Heart right ventricle (tissue), 16 donors: Measurements from ENCODE around the gene ARID5A. TPM values are rescaled to one million over a fixed set of nuclear protein-coding genes. Genes with fewer than 3 reads are reported as not detected.

ENCODE experiments used
- ATAC-seq, 8 donors: fragments of 200-7000 bp; cut with Tn5 transposase; one replicate each; pipeline ENCODE4 v1.9.1; 2020; ENCODE audit warnings: mild to moderate bottlenecking in 8 of 8, moderate library complexity in 8 of 8, moderate number of reproducible peaks in 1 of 8
- DNase-seq, 2 donors: peaks; one replicate each; pipeline ENCODE4 v3.0.0-alpha.2; 2020
- H3K27ac ChIP-seq, 10 donors: fragments of 200-600 bp; sonication (generic) in 2 of 10; one replicate each; pipeline versions ENCODE4 v1.5.0 to v1.8.0; 2020 to 2022; ENCODE audit warnings: mild to moderate bottlenecking in 3 of 10
- H3K27me3 ChIP-seq, 7 donors: fragments of 200-600 bp; one replicate each; pipeline ENCODE4 v1.8.0; 2021 to 2022; ENCODE audit warnings: mild to moderate bottlenecking in 2 of 7
- H3K36me3 ChIP-seq, 9 donors: fragments of 200-600 bp; sonication (generic) in 1 of 9; one replicate each; pipeline versions ENCODE4 v1.5.0 to v1.8.0; 2020 to 2022; ENCODE audit warnings: mild to moderate bottlenecking in 2 of 9
- H3K4me1 ChIP-seq, 9 donors: fragments of 200-600 bp; sonication (generic) in 1 of 9; one replicate each; pipeline versions ENCODE4 v1.5.0 to v1.8.0; 2020 to 2022; ENCODE audit warnings: mild to moderate bottlenecking in 4 of 9
- H3K4me3 ChIP-seq, 10 donors: fragments of 200-600 bp; sonication (generic) in 2 of 10; one replicate each; pipeline versions ENCODE4 v1.5.0 to v1.8.0; 2020 to 2022; ENCODE audit warnings: mild to moderate bottlenecking in 7 of 10, moderate library complexity in 2 of 10
- H3K9me3 ChIP-seq, 11 donors: fragments of 200-600 bp in 10 of 11; sonication (generic) in 2 of 11; one replicate each; pipeline versions ENCODE4 v1.5.0 to v1.8.0; 2013 to 2022; ENCODE audit warnings: mild to moderate bottlenecking in 2 of 11, control low read depth in 1 of 11, moderate library complexity in 1 of 11
- WGBS, 2 donors: extraction: QIAGEN DNeasy Blood & Tissue Kit; methylation state at CpG; one replicate each; pipeline ENCODE4 v1.1.7; 2013; ENCODE audit warnings: inconsistent platforms in 1 of 2; 5-methylcytosine and 5-hydroxymethylcytosine counted together
- intact Hi-C, 10 donors: fragments of 100-400 bp; cut with DNase I; formaldehyde crosslinking; loops; one replicate each; pipeline versions ENCODE4 v1.11.1 to v1.14.2; 2022
- polyA plus RNA-seq, 2 donors: library from polyadenylated mRNA; stranded (reverse); fragments of 200-250 nt; gene quantifications; one replicate each; pipeline ENCODE4 v1.2.3, GENCODE V29; 2013
- total RNA-seq, 10 donors: library from RNA; stranded (reverse); fragmentation: NEBNext Ultra II Directional in 3 of 10; extraction: Animal tissue kit (Norgen Biotek cat#: 25700) in 3 of 10; gene quantifications; one replicate each; pipeline versions ENCODE4 v1.2.1 to v1.2.4, GENCODE V29; 2021 to 2023
- TF ChIP-seq, protein P1 (sequence below), 9 donors: fragments of 200-600 bp; sonication (generic) in 2 of 9; IDR thresholded peaks; one replicate each; pipeline versions ENCODE4 v1.5.0 to v1.8.0; 2021 to 2022; ENCODE audit warnings: antibody characterized with exemption in 9 of 9, mild to moderate bottlenecking in 5 of 9, moderate library complexity in 1 of 9
- donor health status: Arrhythmogenic right ventricular cardiomyopathy.
- donor health status: ischemic (EF 13 %, LVEDD 7.1; RV severe dilation, severe dysfunction).
- donor health status: healthy with polysubstance abuse.
- donor health status: DM: no; HTN: yes; CAD: no.
- donor health status: DM: no; HTN: no; CAD: no.
- donor health status: ischemic (EF 25% LVEDD 6.9; RV normal size, moderate dysfunction).
- donor health status: ischemic (EF 25% LVEDD 5.7; RV mildly dilated, moderate dysfunction).
- donor health status: healthy.
- donor health status: DM: yes; HTN: yes; CAD: no.
- donor health status: Ischemic cardiomyopathy.
- donor health status: ischemic (EF 35%, LVEDD 5.7; RV mildly dilated, moderate dysfunction).
- donor health status: nonischemic (EF 11% LVEDD 7.7; RV severe dilation, severe dysfunction).
- donor health status: DM: yes; HTN: yes; CAD: no.
- donor health status: PGD.
- donor health status: ischemic (EF 29% LVEDD 5.4; RV normal size, mild dysfunction).
- donor health status: nonischemic (EF 23%, LVEDD 6.1; RV moderate dilation, normal function).

Gene ARID5A
- total and polyA plus RNA-seq, 12 donors, result 12.0 to 121 (median 41.1) TPM

- peak overlapping the region in 1 of 10 donors; percentile 2 for H3K4me3 ChIP-seq
Observed at GRCh38 chr2:96534141-96534540, 2.4 kb upstream of the ARID5A start.

GRCh38 chr2:96534701-96535181, 1.8 kb upstream of the ARID5A start:
- no peaks in the 10 kb centered on the region for H3K9me3 ChIP-seq
- DNase-seq (no peak), ATAC-seq (no peak)
- no peaks in the 10 kb centered on the region for H3K27me3 ChIP-seq
- peaks cover 31 to 92% (median 82%) of the 10 kb centered on the region in 9 donors for H3K4me1 ChIP-seq
- no peak overlapping the region for H3K4me3 ChIP-seq
- peaks cover 0 to 8% (median 0%) of the 10 kb centered on the region in 9 donors for H3K36me3 ChIP-seq
- TF ChIP-seq, protein P1, sequence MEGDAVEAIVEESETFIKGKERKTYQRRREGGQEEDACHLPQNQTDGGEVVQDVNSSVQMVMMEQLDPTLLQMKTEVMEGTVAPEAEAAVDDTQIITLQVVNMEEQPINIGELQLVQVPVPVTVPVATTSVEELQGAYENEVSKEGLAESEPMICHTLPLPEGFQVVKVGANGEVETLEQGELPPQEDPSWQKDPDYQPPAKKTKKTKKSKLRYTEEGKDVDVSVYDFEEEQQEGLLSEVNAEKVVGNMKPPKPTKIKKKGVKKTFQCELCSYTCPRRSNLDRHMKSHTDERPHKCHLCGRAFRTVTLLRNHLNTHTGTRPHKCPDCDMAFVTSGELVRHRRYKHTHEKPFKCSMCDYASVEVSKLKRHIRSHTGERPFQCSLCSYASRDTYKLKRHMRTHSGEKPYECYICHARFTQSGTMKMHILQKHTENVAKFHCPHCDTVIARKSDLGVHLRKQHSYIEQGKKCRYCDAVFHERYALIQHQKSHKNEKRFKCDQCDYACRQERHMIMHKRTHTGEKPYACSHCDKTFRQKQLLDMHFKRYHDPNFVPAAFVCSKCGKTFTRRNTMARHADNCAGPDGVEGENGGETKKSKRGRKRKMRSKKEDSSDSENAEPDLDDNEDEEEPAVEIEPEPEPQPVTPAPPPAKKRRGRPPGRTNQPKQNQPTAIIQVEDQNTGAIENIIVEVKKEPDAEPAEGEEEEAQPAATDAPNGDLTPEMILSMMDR (IDR thresholded peaks at IDR 0.05), result no peak
- WGBS, 2 donors, result 50 to 55% methylated on average over 5 of the region's 5 CpGs
- intact Hi-C loops, result loop anchor here in 3 of 10 donors (10.0 kb wide), 2 partner anchors 100 to 340 kb away; partner anchors contain the start of gene KANSL3 (in 2 of the 3)
- H3K27ac ChIP-seq, result peak overlapping the region in 9 of 10 donors; percentile 62 to 100 (median 95)

More at GRCh38 chr2:96534141-96534540, 2.4 kb upstream of the ARID5A start:
- Histone ChIP-seq H3K27me3 (no peaks in the 10 kb centered on the region), H3K4me1 (peaks cover 27 to 92% (median 82%) of the 10 kb centered on the region in 9 donors), H3K36me3 (peaks cover 0 to 2% (median 0%) of the 10 kb centered on the region in 9 donors), H3K9me3 (no peaks in the 10 kb centered on the region), H3K27ac (peak overlapping the region; percentile 62 to 100 (median 92))
- intact Hi-C loops, result loop anchor here in 3 of 10 donors (10.0 kb wide), 2 partner anchors 101 to 339 kb away; partner anchors contain the start of gene KANSL3 (in 2 of the 3)
- ATAC-seq (no peak), DNase-seq (no peak)
- TF ChIP-seq, protein P1 (IDR thresholded peaks at IDR 0.05), result no peak
- 33 to 37% methylated on average over 4 of the region's 4 CpGs for WGBS, 2 donors

DNA sequence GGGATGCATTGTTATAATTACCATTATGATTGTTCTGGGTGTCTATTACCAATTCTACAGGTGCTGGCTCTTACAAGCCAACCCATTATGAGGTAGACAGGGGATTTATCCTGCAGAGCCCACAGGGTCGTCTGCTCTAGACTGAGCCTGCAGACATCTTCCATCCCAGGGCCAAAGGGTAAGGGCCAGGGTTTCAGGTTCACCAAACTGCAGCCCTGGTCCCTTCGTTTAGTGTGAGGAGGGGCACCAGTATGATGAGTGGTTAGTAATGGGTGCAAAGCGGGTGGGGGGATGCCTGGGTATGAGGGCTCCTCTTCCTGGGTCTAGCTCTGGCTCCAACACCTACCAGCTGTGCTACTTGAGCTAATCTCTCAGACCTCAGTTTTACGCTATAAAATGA, 1.2 kb upstream of the ARID5A start:
- peaks cover 0 to 14% (median 0%) of the 10 kb centered on the region in 9 donors for H3K36me3 ChIP-seq
- no peak overlapping the region for H3K4me3 ChIP-seq
- DNase-seq, result no peak
- H3K4me1 ChIP-seq, result peaks cover 31 to 91% (median 78%) of the 10 kb centered on the region in 9 donors
- H3K9me3 ChIP-seq, result no peaks in the 10 kb centered on the region
- TF ChIP-seq, protein P1 (IDR thresholded peaks at IDR 0.05), result no peak
- no peaks in the 10 kb centered on the region for H3K27me3 ChIP-seq
- intact Hi-C loops, result loop anchor here in 3 of 10 donors (10.0 kb wide), 2 partner anchors 99 to 341 kb away; partner anchors contain the start of gene KANSL3 (in 2 of the 3)
- peak overlapping the region in 6 of 10 donors; percentile 95 to 100 (median 100) for H3K27ac ChIP-seq
- no peak for ATAC-seq
- 92 to 94% methylated on average over 4 of the region's 4 CpGs for WGBS, 2 donors

GRCh38 chr2:96537066-96537733, 648 bp downstream of the ARID5A start:
- intact Hi-C loops, result loop anchor here in 3 of 10 donors (10.0 kb wide), 2 partner anchors 98 to 342 kb away; partner anchors contain the start of gene KANSL3 (in 2 of the 3)
- ATAC-seq, result peak in 7 of 8 donors; percentile 2 to 40 (median 7)

More at GRCh38 chr2:96537066-96537733, 648 bp downstream of the ARID5A start:
- Histone ChIP-seq H3K36me3 (peaks cover 0 to 33% (median 0%) of the 10 kb centered on the region in 9 donors), H3K27me3 (no peaks in the 10 kb centered on the region), H3K4me1 (peaks cover 25 to 91% (median 78%) of the 10 kb centered on the region in 9 donors), H3K27ac (peak overlapping the region; percentile 68 to 100 (median 97)), H3K9me3 (no peaks in the 10 kb centered on the region), H3K4me3 (peak overlapping the region; percentile 73 to 99 (median 96))
- 0 to 1% methylated on average over 60 of the region's 61 CpGs for WGBS, 2 donors
- TF ChIP-seq, protein P1 (IDR thresholded peaks at IDR 0.05), result peak in 1 of 9 donors; percentile 4
- peak; percentile 72 to 78 for DNase-seq
